Measurements from ENCODE around the gene GMIP. TPM values are rescaled to one million over a fixed set of nuclear protein-coding genes. Genes with fewer than 3 reads are reported as not detected.

The GMIP gene
- total and polyA plus RNA-seq, 2 donors (not counting 3 experiments of a cell fraction or from before 2014, with no cell fraction given), result 7.8 to 19.8 TPM

DNA sequence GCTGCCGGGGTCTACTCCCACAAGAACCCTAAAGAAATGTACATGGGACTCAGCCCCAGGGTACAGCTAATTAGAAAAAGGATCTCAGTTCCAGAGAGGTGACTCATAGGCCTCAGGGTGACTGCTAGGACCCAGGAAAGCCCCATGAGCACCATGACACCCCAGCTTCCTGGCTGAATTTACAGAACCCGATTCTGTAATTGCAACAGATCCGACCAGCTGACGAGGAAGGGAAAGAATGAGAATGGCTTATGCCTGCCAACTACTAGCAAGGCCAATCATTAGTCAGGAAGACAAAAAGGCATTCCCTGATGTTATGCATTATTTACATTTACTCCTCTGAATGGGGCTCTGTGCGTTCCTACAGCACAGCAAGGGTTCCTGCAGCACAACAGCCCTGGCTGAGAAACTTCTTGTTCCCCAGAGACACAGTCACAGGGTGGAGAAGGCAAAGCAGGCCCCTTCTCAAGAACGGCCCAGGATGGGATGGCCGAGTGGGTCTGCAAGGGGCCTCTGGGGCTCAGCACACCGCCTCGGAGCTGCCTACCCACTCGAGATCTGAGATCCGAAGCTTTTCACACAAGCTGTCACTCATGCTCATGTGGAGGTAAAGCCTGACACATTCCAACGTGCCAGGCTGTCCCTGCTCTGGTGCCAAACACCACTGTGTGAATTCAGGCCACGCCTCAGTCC is 52.2 kb downstream of the GMIP start:
- no peaks in the 10 kb centered on the region for H3K9me3 ChIP-seq (replicated peaks; ENCODE audit: control insufficient read depth, insufficient read depth, low read length)
- no peaks in the 10 kb centered on the region for H3K79me2 ChIP-seq (ENCODE audit: control insufficient read depth, insufficient read depth, low read length)
- H3K27ac ChIP-seq (ENCODE audit: insufficient read depth, low read depth, low read length), result no peak overlapping the region
- H3K9ac ChIP-seq (replicated peaks; ENCODE audit: extremely low read depth, insufficient read depth, low read length), result no peak overlapping the region
- POLR2A ChIA-PET, result no interaction called here
- CTCF ChIA-PET, result no interaction called here
- no peaks in the 10 kb centered on the region for H4K20me1 ChIP-seq (replicated peaks; ENCODE audit: control insufficient read depth, extremely low read depth, insufficient read depth, low read length)
- H3K36me3 ChIP-seq (ENCODE audit: control insufficient read depth in 2 of 2, extremely low read depth in 1 of 2, insufficient read depth in 2 of 2, low read length in 2 of 2), result no peaks in the 10 kb centered on the region
- dilution Hi-C loops (cut with MboI; ENCODE audit: extremely low pct_ligation_motif_present, low sequenced_read_pairs) (no loop called here), intact Hi-C loops (cut with micrococcal nuclease) (no loop called here)
- DNase-seq (ENCODE audit: low read depth, low spot score), result no peak
- no peaks in the 10 kb centered on the region for H3K9me1 ChIP-seq (replicated peaks; ENCODE audit: control insufficient read depth, extremely low read depth, insufficient read depth, low read length)
- no peaks in the 10 kb centered on the region for H3K4me1 ChIP-seq (ENCODE audit: control insufficient read depth, extremely low read depth, insufficient read depth, low read length)
- no TSS peak for BruUV-seq (replicated peaks)
- H2AFZ ChIP-seq (ENCODE audit: low read depth, low read length), result no peak overlapping the region
- no peak overlapping the region for H3K4me2 ChIP-seq (ENCODE audit: insufficient read depth, low read length)
- FAIRE-seq, result no peak
- TF ChIP-seq FOS (IDR thresholded peaks at IDR 0.05; ENCODE audit: borderline replicate concordance, insufficient read depth, low read length) (no peak), GATA2 (IDR thresholded peaks at IDR 0.05; ENCODE audit: insufficient read depth, insufficient read length, low read depth, low read length) (no peak), EZH2 (IDR thresholded peaks at IDR 0.05; ENCODE audit: borderline replicate concordance, low read depth, low read length, severe bottlenecking) (no peak), POLR2A (IDR thresholded peaks at IDR 0.05; ENCODE audit: low read depth, low read length) (no peak), POLR2AphosphoS5 (IDR thresholded peaks at IDR 0.05; ENCODE audit: insufficient read depth, low read depth, low read length) (no peak), JUN (IDR thresholded peaks at IDR 0.05; ENCODE audit: borderline replicate concordance, insufficient read depth, insufficient read length, low read depth) (no peak), MYC (IDR thresholded peaks at IDR 0.05; ENCODE audit: low read depth, low read length) (no peak)
- TF ChIP-seq, protein P1, sequence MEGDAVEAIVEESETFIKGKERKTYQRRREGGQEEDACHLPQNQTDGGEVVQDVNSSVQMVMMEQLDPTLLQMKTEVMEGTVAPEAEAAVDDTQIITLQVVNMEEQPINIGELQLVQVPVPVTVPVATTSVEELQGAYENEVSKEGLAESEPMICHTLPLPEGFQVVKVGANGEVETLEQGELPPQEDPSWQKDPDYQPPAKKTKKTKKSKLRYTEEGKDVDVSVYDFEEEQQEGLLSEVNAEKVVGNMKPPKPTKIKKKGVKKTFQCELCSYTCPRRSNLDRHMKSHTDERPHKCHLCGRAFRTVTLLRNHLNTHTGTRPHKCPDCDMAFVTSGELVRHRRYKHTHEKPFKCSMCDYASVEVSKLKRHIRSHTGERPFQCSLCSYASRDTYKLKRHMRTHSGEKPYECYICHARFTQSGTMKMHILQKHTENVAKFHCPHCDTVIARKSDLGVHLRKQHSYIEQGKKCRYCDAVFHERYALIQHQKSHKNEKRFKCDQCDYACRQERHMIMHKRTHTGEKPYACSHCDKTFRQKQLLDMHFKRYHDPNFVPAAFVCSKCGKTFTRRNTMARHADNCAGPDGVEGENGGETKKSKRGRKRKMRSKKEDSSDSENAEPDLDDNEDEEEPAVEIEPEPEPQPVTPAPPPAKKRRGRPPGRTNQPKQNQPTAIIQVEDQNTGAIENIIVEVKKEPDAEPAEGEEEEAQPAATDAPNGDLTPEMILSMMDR (IDR thresholded peaks at IDR 0.05; ENCODE audit: extremely low read depth in 1 of 2, insufficient read depth in 1 of 2, low read depth in 1 of 2, low read length in 2 of 2), result no peak
- TF ChIP-seq, protein P2, sequence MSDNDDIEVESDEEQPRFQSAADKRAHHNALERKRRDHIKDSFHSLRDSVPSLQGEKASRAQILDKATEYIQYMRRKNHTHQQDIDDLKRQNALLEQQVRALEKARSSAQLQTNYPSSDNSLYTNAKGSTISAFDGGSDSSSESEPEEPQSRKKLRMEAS (IDR thresholded peaks at IDR 0.05; ENCODE audit: insufficient read depth, insufficient read length), result no peak
- H3K4me3 ChIP-seq (replicated peaks in 1 of 3; ENCODE audit: insufficient read depth in 1 of 3, low read depth in 1 of 3, low read length in 3 of 3), result no peak overlapping the region
- no peaks in the 10 kb centered on the region for H3K27me3 ChIP-seq (ENCODE audit: control insufficient read depth in 2 of 2, insufficient read depth in 2 of 2, low read length in 2 of 2)

Data from endothelial cell of umbilical vein (primary cell).